MV-4-11 (cell line): Measurements from ENCODE around the gene KRT14.
A peak's percentile ranks its signal among the peaks of the same experiment; 100 is the strongest.
"Not testable (repeated sequence)": the region's sequence is repeated elsewhere in the genome, so short reads cannot be mapped to it uniquely, and the experiment has no call there.

Experiments
- DNase-seq: peaks from one replicate; lab custom pipeline; 2025; lab: John Stamatoyannopoulos, UW

Gene KRT14

GRCh38 chr17:41578971-41579370 is 7.7 kb downstream of the KRT14 start:
- no peak for DNase-seq

- DNase-seq = no peak
These were observed 8.2 kb downstream of the KRT14 start for GRCh38 chr17:41578538-41578937.

GRCh38 chr17:41576740-41577139 is 10.0 kb downstream of the KRT14 start:
- DNase-seq = not testable (repeated sequence)

GRCh38 chr17:41575336-41575735 is 11.4 kb downstream of the KRT14 start:
- DNase-seq = no peak

GRCh38 chr17:41571561-41572434 is 14.9 kb downstream of the KRT14 start, which contains the start of gene KRT9:
TSS of gene KRT9 (minus strand) at chr17:41572059. CDS start at chr17:41571992, 67 bp downstream.
- DNase-seq = no peak

GRCh38 chr17:41567317-41567716 is 19.4 kb downstream of the KRT14 start:
- peak; percentile 8 for DNase-seq

GRCh38 chr17:41565338-41565737 is 21.4 kb downstream of the KRT14 start:
- DNase-seq = no peak

GRCh38 chr17:41563607-41564170 is 23.0 kb downstream of the KRT14 start:
- no peak for DNase-seq

- DNase-seq = no peak
These were observed 25.1 kb downstream of the KRT14 start for GRCh38 chr17:41561554-41561953.

- no peak for DNase-seq
These were observed 27.1 kb downstream of the KRT14 start for GRCh38 chr17:41559548-41559947.

- no peak for DNase-seq
These were observed 29.8 kb downstream of the KRT14 start for GRCh38 chr17:41556931-41557330.

GRCh38 chr17:41556306-41556705 is 30.4 kb downstream of the KRT14 start:
- no peak for DNase-seq

GRCh38 chr17:41555105-41555887 is 31.4 kb downstream of the KRT14 start:
- DNase-seq = no peak

- no peak for DNase-seq
These were observed 32.6 kb downstream of the KRT14 start for GRCh38 chr17:41553987-41554680.

GRCh38 chr17:41553176-41553575 is 33.5 kb downstream of the KRT14 start:
- no peak for DNase-seq

GRCh38 chr17:41552455-41552854 is 34.2 kb downstream of the KRT14 start:
- no peak for DNase-seq

GRCh38 chr17:41551365-41551764 is 35.3 kb downstream of the KRT14 start:
- DNase-seq = no peak

GRCh38 chr17:41549596-41550039 is 37.1 kb downstream of the KRT14 start:
- no peak for DNase-seq

GRCh38 chr17:41548844-41549595 is 37.7 kb downstream of the KRT14 start:
- DNase-seq = peak; percentile 69

GRCh38 chr17:41547921-41548843 is 38.5 kb downstream of the KRT14 start:
- peak; percentile 86 for DNase-seq
